Thoracic aorta (tissue), 2 donors: Measurements from ENCODE around the gene RINT1. TPM values are rescaled to one million over a fixed set of nuclear protein-coding genes. Genes with fewer than 3 reads are reported as not detected.

ENCODE experiments used
- ATAC-seq: fragments of 150-250 bp; one replicate; pipeline ENCODE4 v1.8.0; 2017; ENCODE audit warnings: low read depth; ENCODE audit not compliant: insufficient number of reproducible peaks, low FRiP score
- DNase-seq: peaks from one replicate; pipeline ENCODE4 v3.0.0-alpha.2; 2020; ENCODE audit warnings: low spot score
- H3K27ac ChIP-seq, 2 donors: fragments of 200-600 bp; sonication (generic); 1 replicate in 1 of 2; 2 replicates in 1 of 2; pipeline ENCODE4 v1.5.1; 2016; ENCODE audit warnings: mild to moderate bottlenecking in 2 of 2, moderate library complexity in 2 of 2
- H3K27me3 ChIP-seq: fragments of 200-600 bp; sonication (generic); replicated peaks from 2 replicates; pipeline ENCODE4 v1.6.0; 2016; ENCODE audit warnings: mild to moderate bottlenecking; ENCODE audit not compliant: insufficient read depth
- H3K36me3 ChIP-seq: fragments of 200-600 bp; sonication (generic); one replicate; pipeline ENCODE4 v1.5.1; 2016
- H3K4me1 ChIP-seq, 2 donors: fragments of 200-600 bp; sonication (generic); 1 replicate in 1 of 2; 2 replicates in 1 of 2; pipeline versions ENCODE4 v1.5.1 to v1.6.0; 2016; ENCODE audit warnings: low read depth in 2 of 2, mild to moderate bottlenecking in 1 of 2; ENCODE audit not compliant: control insufficient read depth in 1 of 2
- H3K4me3 ChIP-seq: fragments of 200-600 bp; sonication (generic); 2 replicates; pipeline ENCODE4 v1.5.1; 2016; ENCODE audit warnings: mild to moderate bottlenecking
- H3K9me3 ChIP-seq: fragments of 200-600 bp; sonication (generic); 2 replicates; pipeline ENCODE4 v1.5.1; 2016
- CTCF ChIP-seq: fragments of 200-600 bp; sonication (generic); IDR thresholded peaks from one replicate; pipeline ENCODE4 v1.5.1; 2019; ENCODE audit warnings: antibody characterized with exemption
- total RNA-seq, 2 donors: library from RNA; depleted of rRNA; stranded (reverse); fragments of >200 nt; gene quantifications; one replicate each; pipeline versions ENCODE4 v1.1.0 to v1.2.3, GENCODE V29; 2016

The RINT1 gene
- total RNA-seq, 2 donors from 2014 or later, result 20.2 to 25.2 TPM

DNA sequence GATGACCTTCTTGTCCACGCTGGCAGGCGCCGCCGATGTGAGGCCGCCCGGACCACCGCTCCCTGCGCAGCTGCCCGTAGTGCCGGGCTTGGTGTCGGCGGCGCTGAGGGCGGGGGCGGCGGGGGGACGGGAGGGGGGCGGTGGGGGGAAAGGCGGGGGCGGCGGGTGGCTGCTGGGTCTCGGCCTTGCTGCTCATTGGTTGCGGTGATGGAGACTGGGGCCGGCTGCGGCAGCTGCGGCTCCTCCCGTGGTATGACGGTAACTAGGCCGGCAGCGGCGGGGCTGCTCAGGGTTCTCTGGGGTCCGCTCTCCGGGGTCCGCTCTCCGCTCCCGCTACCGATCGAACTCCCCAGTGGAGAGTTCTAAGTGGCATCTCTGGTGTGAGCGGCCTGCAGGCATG is 51.1 kb downstream of the RINT1 start:
- no peak for TF ChIP-seq CTCF
- Histone ChIP-seq H3K4me3 (no peak overlapping the region), H3K4me1 (peaks cover 0 to 8% of the 10 kb centered on the region in 2 donors), H3K9me3 (no peaks in the 10 kb centered on the region), H3K27me3 (no peaks in the 10 kb centered on the region), H3K27ac (no peak overlapping the region), H3K36me3 (no peaks in the 10 kb centered on the region)
- ATAC-seq (no peak), DNase-seq (no peak)

DNA sequence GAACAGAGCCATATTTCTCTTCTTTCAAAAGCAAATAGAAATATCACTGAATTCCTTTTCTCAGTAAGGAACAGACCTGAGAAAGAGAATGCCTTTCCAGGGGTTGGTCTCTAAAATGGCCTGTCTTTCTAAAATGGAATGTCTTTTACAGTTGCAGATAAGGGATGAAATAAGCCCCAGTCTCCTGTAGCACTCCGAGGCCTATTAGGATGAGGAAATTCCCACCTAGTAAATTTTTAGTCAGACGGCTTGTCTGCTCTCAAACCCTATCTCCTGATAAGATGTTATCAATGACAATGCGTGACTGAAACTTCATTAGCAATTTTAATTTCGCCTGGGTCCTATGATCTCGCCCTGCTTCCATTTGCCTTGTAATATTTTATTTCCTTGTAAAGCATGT is 52.2 kb downstream of the RINT1 start:
- peaks cover 0 to 10% of the 10 kb centered on the region in 2 donors for H3K4me1 ChIP-seq
- no peak for TF ChIP-seq CTCF
- H3K4me3 ChIP-seq, result no peak overlapping the region
- no peaks in the 10 kb centered on the region for H3K36me3 ChIP-seq
- no peak overlapping the region for H3K27ac ChIP-seq
- DNase-seq (no peak), ATAC-seq (no peak)
- no peaks in the 10 kb centered on the region for H3K27me3 ChIP-seq
- H3K9me3 ChIP-seq, result no peaks in the 10 kb centered on the region

GRCh38 chr7:105585850-105586500 is 54.0 kb downstream of the RINT1 start:
- Histone ChIP-seq H3K27ac (no peak overlapping the region), H3K27me3 (no peaks in the 10 kb centered on the region), H3K36me3 (no peaks in the 10 kb centered on the region), H3K4me3 (no peak overlapping the region), H3K4me1 (peaks cover 0 to 12% of the 10 kb centered on the region in 2 donors), H3K9me3 (no peaks in the 10 kb centered on the region)
- no peak for DNase-seq
- no peak for TF ChIP-seq CTCF
- ATAC-seq, result no peak

DNA sequence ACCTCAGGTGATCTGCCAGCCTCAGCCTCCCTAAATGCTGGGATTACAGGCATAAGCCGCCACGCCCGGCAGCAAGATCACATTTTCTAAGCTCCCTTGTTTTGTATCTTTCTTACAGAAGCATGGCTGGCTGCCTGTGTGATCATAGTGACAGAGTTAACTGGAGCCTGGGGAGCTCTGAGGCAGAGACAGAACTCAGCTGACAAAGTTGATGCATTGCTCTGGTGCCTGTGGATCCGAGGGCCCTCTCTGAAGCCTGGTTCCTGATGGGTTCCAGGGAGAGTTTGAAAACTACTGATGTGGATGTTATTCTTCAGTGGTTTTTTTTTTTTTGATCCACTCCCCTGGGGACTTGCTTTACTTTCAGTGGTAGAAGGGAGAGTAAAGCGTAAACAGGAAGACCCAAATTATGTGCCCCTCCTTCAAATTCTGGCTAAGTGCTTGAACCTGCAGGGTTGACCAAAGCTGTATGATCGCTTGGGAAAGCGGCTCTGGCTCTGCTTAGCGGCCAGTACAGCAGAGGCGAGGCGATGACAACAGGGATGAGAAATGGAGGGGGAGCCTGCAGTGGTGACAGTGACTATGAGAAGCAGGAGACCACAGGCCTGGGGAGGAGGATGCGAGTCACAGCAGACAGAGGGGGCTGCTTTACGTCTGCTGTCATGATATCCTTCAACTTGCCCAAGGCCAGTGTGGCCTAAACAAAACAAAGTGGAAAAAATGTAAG is 56.1 kb downstream of the RINT1 start:
- H3K9me3 ChIP-seq, result no peaks in the 10 kb centered on the region
- ATAC-seq, result no peak
- no peaks in the 10 kb centered on the region for H3K36me3 ChIP-seq
- H3K27me3 ChIP-seq, result no peaks in the 10 kb centered on the region
- H3K27ac ChIP-seq, result no peak overlapping the region
- H3K4me1 ChIP-seq, result peaks cover 0 to 5% of the 10 kb centered on the region in 2 donors
- no peak overlapping the region for H3K4me3 ChIP-seq
- DNase-seq, result no peak
- no peak for TF ChIP-seq CTCF

DNA sequence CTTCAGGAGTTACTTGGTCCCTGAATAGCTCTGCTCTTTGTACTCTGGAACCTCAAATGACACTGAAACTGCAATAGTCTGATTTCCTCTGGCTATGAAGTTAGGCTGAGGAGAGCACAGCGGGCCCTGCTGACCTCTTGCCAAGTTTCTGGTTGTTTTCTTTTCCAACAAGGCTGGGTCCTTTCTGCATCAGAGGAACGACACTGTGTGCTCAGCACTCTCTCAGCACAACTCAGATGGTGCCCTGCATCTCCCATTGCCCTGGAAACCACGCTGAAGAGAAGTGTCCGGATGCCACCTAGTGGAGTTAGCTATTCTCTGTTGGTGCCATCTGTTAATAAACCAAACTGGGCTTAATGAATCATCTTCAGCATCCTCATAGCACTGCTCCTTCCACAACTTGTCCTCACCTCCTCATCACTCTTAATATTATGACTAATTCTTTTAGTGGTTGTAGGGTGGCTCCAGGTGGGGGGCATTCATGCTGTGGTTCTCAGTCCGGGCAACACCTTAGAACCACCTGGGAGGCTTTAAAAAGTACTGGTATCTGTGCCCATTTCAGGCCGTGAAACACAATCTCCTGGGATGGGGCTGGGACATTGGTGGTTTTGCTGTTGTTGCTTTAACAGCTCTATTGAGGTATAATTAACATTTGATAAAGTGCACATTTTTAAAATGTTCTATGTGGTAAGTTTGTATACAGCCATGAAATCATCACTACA is 57.5 kb downstream of the RINT1 start:
- no peak for ATAC-seq

More for the DNA sequence above, 57.5 kb downstream of the RINT1 start:
- H3K36me3 ChIP-seq, result no peaks in the 10 kb centered on the region
- H3K4me3 ChIP-seq, result no peak overlapping the region
- H3K27ac ChIP-seq, result no peak overlapping the region
- DNase-seq, result no peak
- H3K9me3 ChIP-seq, result no peaks in the 10 kb centered on the region
- H3K27me3 ChIP-seq, result no peaks in the 10 kb centered on the region
- no peak for TF ChIP-seq CTCF
- H3K4me1 ChIP-seq, result peaks cover 0 to 5% of the 10 kb centered on the region in 2 donors
